ENCODE results near the gene ZNF701. TPM values are rescaled to one million over a fixed set of nuclear protein-coding genes. Genes with fewer than 3 reads are reported as not detected.
"Not testable (repeated sequence)": the region's sequence is repeated elsewhere in the genome, so short reads cannot be mapped to it uniquely, and the experiment has no call there.

Gene ZNF701
- polyA plus RNA-seq, 1 experiment, result 8.2 TPM

GRCh38 chr19:52621376-52621775 lies 51.3 kb downstream of the ZNF701 start:
- Histone ChIP-seq H3K4me3 (ENCODE audit: low read depth, low read length) (no peak overlapping the region), H3K9me3 (ENCODE audit: control insufficient read depth, insufficient read depth, low read length) (peaks cover 14% of the 10 kb centered on the region), H3K27me3 (ENCODE audit: control insufficient read depth, insufficient read depth, low read length) (no peaks in the 10 kb centered on the region), H3K27ac (ENCODE audit: low read depth, low read length) (no peak overlapping the region)
- ChIA-PET CTCF (no interaction called here), POLR2A (no interaction called here)
- TF ChIP-seq CTCF (IDR thresholded peaks at IDR 0.05; ENCODE audit: low read depth, low read length), result no peak
- no peak for DNase-seq (ENCODE audit: low read depth, low spot score)

GRCh38 chr19:52622261-52622660 lies 52.2 kb downstream of the ZNF701 start:
- no peak for TF ChIP-seq CTCF (IDR thresholded peaks at IDR 0.05; ENCODE audit: low read depth, low read length)
- Histone ChIP-seq H3K4me3 (ENCODE audit: low read depth, low read length) (no peak overlapping the region), H3K9me3 (ENCODE audit: control insufficient read depth, insufficient read depth, low read length) (peaks cover 5% of the 10 kb centered on the region; the same call in 1 of the 2 replicates), H3K27me3 (ENCODE audit: control insufficient read depth, insufficient read depth, low read length) (no peaks in the 10 kb centered on the region), H3K27ac (ENCODE audit: low read depth, low read length) (no peak overlapping the region)
- CTCF ChIA-PET, result interaction anchor here (0.7 to 2.3 kb wide), 2 partner anchors 20 to 283 kb away, joined by 3 to 7 read pairs; no protein-coding TSS in a partner anchor
- DNase-seq (ENCODE audit: low read depth, low spot score), result no peak
- POLR2A ChIA-PET, result no interaction called here

- no peak for TF ChIP-seq CTCF (IDR thresholded peaks at IDR 0.05; ENCODE audit: low read depth, low read length)
- Histone ChIP-seq H3K27me3 (ENCODE audit: control insufficient read depth, insufficient read depth, low read length) (no peaks in the 10 kb centered on the region), H3K4me3 (ENCODE audit: low read depth, low read length) (no peak overlapping the region), H3K9me3 (ENCODE audit: control insufficient read depth, insufficient read depth, low read length) (no peaks in the 10 kb centered on the region), H3K27ac (ENCODE audit: low read depth, low read length) (no peak overlapping the region)
- ChIA-PET CTCF (no interaction called here), POLR2A (no interaction called here)
- DNase-seq (ENCODE audit: low read depth, low spot score), result no peak
Observed at GRCh38 chr19:52626915-52627314, 56.8 kb downstream of the ZNF701 start.

GRCh38 chr19:52627441-52627840 lies 57.4 kb downstream of the ZNF701 start:
- CTCF ChIA-PET; H3K27ac ChIP-seq (ENCODE audit: low read depth, low read length); H3K4me3 ChIP-seq (ENCODE audit: low read depth, low read length); H3K27me3 ChIP-seq (ENCODE audit: control insufficient read depth, insufficient read depth, low read length); DNase-seq (ENCODE audit: low read depth, low spot score); H3K9me3 ChIP-seq (ENCODE audit: control insufficient read depth, insufficient read depth, low read length): not testable (repeated sequence)
- POLR2A ChIA-PET, result interaction anchor here (0.6 kb wide), 1 partner anchor 438 kb away, joined by 3 read pairs; no protein-coding TSS in a partner anchor

GRCh38 chr19:52635786-52636570 lies 65.9 kb downstream of the ZNF701 start:
- H3K9me3 ChIP-seq (ENCODE audit: control insufficient read depth, insufficient read depth, low read length), result peaks cover 8% of the 10 kb centered on the region
- DNase-seq (ENCODE audit: low read depth, low spot score), result no peak
- no peak overlapping the region for H3K4me3 ChIP-seq (ENCODE audit: low read depth, low read length)
- no peaks in the 10 kb centered on the region for H3K27me3 ChIP-seq (ENCODE audit: control insufficient read depth, insufficient read depth, low read length)
- no peak for TF ChIP-seq CTCF (IDR thresholded peaks at IDR 0.05; ENCODE audit: low read depth, low read length)
- no peak overlapping the region for H3K27ac ChIP-seq (ENCODE audit: low read depth, low read length)
- CTCF ChIA-PET, result no interaction called here
- POLR2A ChIA-PET, result no interaction called here

Small RNA genes within 50 kb of the gene (small RNA-seq; reads per million reads assigned to genes)
- gene RPL39P34 (ENCODE audit: insufficient read length, low read depth), result not detected

Other genes starting within 250 kb of the ZNF701 start
- gene ZNF610, start 234.0 kb upstream of the ZNF701 start, polyA plus RNA-seq (2011; rRNA removed), result 4.4 and 5.5 TPM in 2 replicates
- 15.6 and 19.9 TPM in 2 replicates for gene ZNF880, start 200.4 kb upstream of the ZNF701 start, polyA plus RNA-seq (2011; rRNA removed)
- gene ZNF528, start 172.4 kb upstream of the ZNF701 start, polyA plus RNA-seq (2011; rRNA removed), result 23.4 and 29.3 TPM in 2 replicates
- gene ZNF534, start 141.1 kb upstream of the ZNF701 start, polyA plus RNA-seq (2011; rRNA removed), result 0.04 and 0.05 TPM in 2 replicates
- 4.3 TPM in 2 replicates for gene ZNF578, start 116.7 kb upstream of the ZNF701 start, polyA plus RNA-seq (2011; rRNA removed)
- gene ZNF808, start 42.6 kb upstream of the ZNF701 start, polyA plus RNA-seq (2011; rRNA removed), result 5.3 and 7.7 TPM in 2 replicates
- 41.4 and 53.1 TPM in 2 replicates for gene ZNF83, start 68.1 kb downstream of the ZNF701 start, polyA plus RNA-seq (2011; rRNA removed)
- 7.2 and 7.5 TPM in 2 replicates for gene ZNF611, start 164.8 kb downstream of the ZNF701 start, polyA plus RNA-seq (2011; rRNA removed)
- gene ZNF600, start 216.5 kb downstream of the ZNF701 start, polyA plus RNA-seq (2011; rRNA removed), result 3.6 and 4.7 TPM in 2 replicates